Measurements from ENCODE around the gene GPR153.

The GPR153 gene

DNA sequence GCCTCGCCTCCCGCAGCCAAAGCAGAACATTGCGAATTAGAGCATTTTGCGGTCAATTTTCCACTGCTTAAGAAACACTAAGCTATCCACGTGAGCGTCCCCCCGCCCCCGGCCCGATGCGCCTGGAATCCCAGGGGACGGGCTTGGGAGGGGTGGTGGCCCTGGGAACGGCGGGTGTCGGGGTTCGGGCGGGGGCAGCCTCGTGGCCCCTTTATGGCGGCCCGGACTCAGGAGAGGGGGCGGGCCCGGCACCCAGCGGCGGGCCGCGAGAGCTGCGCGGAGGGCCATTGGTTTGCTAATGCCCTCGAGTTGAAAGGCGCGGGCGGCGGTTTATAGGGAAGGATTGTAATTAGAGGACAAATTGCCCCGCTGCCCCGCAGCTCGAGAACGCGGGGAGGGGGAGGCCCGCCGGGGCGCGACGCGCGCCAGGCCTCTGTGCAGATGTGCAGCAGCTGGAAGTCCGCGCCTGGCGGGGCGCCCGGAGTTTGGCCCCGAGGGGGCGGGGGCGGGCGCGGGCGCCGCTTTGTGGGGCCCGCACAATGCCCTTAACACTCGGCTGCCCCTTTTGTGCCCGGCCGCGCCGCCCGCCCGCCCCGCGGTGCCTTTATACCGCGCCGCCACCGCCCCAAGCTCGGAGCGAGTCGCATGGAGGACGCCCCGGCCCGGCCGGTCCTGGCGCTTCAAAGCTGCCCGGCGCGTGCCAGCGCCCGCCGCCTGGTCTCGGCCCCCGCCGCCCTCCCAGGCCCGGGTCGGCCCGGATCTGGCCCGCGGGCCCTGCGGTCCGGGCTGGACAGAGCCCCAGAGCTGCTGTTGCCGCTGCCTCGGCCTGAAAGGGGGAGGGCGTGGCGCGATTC lies 18.8 kb downstream of the GPR153 start:
- H3K4me3 ChIP-seq (ENCODE audit: low read depth, low read length), result no peak overlapping the region
- no peak for DNase-seq (ENCODE audit: low read depth)
- TF ChIP-seq CTCF (IDR thresholded peaks at IDR 0.05; ENCODE audit: control insufficient read depth, extremely low read depth, insufficient read depth), result no peak

DNA sequence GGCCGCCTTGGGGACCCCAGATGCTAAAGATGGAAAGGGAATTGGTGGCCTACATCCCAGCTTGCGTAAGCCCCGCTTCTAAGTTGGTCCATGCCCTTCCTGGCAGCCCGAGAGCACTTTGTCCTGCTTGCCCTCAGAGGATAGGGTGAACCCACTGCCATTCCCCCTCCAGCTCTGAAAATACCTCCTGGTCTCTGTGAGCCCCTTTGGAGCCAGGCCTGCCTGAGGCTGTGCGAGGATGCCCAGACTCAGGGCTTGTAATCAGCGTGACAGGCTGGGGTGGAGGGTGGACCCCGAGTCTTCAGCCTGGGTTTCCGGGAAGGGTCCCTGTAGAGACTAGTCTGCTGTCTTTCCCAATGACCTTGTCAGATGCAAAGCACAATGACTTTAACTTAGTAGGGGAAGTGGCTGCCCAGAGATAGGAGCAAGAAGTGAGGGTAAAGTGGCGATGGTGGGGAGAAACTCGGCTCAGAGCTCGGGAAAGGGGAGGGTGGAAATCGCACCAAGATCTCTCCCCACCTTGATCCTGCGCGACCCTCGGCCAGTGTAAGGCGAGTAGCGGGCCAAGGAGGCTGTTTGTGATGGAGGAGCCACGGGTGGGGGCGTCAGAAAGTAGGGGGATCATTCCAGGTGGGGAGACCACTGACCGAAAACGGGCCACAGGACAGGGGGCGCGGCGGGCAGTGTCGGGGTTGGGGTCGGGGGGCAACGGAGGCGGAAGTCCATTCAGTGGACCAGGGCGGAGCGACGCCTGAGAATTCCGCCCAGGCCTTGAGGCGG lies 19.6 kb downstream of the GPR153 start:
- no peak for TF ChIP-seq CTCF (IDR thresholded peaks at IDR 0.05; ENCODE audit: control insufficient read depth, extremely low read depth, insufficient read depth)
- H3K4me3 ChIP-seq (ENCODE audit: low read depth, low read length), result no peak overlapping the region
- no peak for DNase-seq (ENCODE audit: low read depth)

GRCh38 chr1:6239950-6240768 lies 20.7 kb downstream of the GPR153 start:
- H3K4me3 ChIP-seq (ENCODE audit: low read depth, low read length), result no peak overlapping the region
- no peak for DNase-seq (ENCODE audit: low read depth)
- TF ChIP-seq CTCF (IDR thresholded peaks at IDR 0.05; ENCODE audit: control insufficient read depth, extremely low read depth, insufficient read depth), result no peak

DNA sequence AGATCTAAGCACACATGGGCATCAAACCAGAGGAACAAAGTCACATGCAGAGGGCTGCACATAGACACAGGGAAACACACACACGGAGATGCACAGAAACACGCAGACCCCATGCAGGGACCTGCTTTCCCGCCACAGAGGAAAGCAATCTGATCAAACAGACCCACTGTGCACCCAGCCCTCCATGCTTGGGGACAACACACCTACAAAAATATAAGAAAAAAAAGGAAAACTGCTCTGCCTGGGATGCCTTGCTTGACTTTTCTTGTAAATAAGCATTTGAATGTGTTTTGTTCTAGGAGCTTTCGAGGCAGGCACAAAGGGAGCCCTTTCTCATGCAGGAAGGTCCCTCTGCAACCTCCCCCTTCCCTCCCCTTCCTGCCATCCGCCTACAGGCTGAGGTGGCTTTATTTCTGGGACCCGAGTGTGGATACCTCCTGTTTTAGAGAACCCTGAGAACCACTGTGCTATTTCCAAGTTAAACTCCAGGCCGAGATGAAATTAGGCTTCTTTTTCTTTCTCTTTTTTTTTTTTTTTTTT lies 21.6 kb downstream of the GPR153 start:
- DNase-seq (ENCODE audit: low read depth), result no peak
- no peak for TF ChIP-seq CTCF (IDR thresholded peaks at IDR 0.05; ENCODE audit: control insufficient read depth, extremely low read depth, insufficient read depth)

DNA sequence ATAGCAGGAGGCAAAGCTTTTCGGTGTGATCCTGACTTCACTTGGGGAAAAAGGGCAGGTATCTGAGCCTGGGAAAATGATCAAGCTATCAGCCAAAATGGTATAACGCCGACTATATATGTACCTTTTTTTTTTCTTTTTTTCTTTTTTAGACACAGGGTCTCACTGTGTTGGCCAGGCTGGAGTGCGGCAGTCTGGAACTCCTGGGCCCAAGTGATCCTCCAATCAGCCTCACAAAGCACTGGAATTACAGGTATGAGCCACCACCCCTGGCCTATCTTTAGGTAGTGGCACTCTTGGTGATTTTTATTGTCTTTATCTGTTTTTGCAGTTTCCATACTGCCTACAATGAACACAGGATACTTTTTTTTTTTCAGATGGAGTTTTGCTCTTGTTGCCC lies 23.8 kb downstream of the GPR153 start:
- no peak for TF ChIP-seq CTCF (IDR thresholded peaks at IDR 0.05; ENCODE audit: control insufficient read depth, extremely low read depth, insufficient read depth)
- no peak overlapping the region for H3K4me3 ChIP-seq (ENCODE audit: low read depth, low read length)
- no peak for DNase-seq (ENCODE audit: low read depth)

More for the DNA sequence above, 21.6 kb downstream of the GPR153 start:
- no peak overlapping the region for H3K4me3 ChIP-seq (ENCODE audit: low read depth, low read length)

- TF ChIP-seq CTCF (IDR thresholded peaks at IDR 0.05; ENCODE audit: control insufficient read depth, extremely low read depth, insufficient read depth), result no peak
- H3K4me3 ChIP-seq (ENCODE audit: low read depth, low read length), result peak overlapping the region; percentile 85
- DNase-seq (ENCODE audit: low read depth), result peak; percentile 6
These were observed 25.6 kb downstream of the GPR153 start for GRCh38 chr1:6235296-6235677.

Measured in LNCaP clone FGC (cell line).